ENCODE results near the gene UBE2O. TPM values are rescaled to one million over a fixed set of nuclear protein-coding genes. Genes with fewer than 3 reads are reported as not detected.

UBE2O gene
- total RNA-seq, 6 experiments from 2014 or later: 24.3 to 26.0 (median 24.5) TPM

DNA sequence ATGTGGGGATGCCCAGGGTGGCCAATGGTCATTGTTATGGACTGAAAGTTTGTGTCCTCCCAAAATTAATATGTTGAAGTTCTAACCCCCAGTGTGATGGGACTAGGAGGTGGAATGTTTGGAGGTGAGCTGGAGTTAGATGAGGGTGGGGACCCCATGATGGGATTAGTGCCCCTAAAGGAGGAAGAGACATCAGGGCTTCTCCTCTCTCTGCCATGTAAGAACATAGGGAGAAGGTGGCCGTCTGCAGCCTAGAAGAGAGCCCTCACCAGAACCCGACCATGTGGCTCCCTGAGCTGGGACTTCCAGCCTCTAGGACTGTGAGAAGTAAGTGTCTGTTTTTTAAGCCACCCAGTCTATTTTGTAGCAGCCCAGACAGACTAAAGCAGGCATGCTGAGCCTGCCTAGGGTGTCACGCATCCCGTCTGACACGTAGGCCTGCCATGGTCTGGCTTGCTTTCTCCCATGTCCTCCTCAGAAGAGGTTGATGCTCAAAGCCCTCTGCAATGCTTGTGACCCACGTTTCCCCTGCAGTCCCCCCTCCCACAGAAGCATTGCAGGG lies 95.3 kb downstream of the UBE2O start:
- H3K4me3 Mint-ChIP-seq: no peak overlapping the region
- no peak for DNase-seq
- H3K36me3 Mint-ChIP-seq (ENCODE audit: low read depth): no peaks in the 10 kb centered on the region
- H3K27me3 Mint-ChIP-seq (ENCODE audit: insufficient read depth): no peaks in the 10 kb centered on the region; the same call in 1 of the 2 replicates
- H3K27ac Mint-ChIP-seq: no peak overlapping the region
- TF ChIP-seq, protein P1, sequence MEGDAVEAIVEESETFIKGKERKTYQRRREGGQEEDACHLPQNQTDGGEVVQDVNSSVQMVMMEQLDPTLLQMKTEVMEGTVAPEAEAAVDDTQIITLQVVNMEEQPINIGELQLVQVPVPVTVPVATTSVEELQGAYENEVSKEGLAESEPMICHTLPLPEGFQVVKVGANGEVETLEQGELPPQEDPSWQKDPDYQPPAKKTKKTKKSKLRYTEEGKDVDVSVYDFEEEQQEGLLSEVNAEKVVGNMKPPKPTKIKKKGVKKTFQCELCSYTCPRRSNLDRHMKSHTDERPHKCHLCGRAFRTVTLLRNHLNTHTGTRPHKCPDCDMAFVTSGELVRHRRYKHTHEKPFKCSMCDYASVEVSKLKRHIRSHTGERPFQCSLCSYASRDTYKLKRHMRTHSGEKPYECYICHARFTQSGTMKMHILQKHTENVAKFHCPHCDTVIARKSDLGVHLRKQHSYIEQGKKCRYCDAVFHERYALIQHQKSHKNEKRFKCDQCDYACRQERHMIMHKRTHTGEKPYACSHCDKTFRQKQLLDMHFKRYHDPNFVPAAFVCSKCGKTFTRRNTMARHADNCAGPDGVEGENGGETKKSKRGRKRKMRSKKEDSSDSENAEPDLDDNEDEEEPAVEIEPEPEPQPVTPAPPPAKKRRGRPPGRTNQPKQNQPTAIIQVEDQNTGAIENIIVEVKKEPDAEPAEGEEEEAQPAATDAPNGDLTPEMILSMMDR (IDR thresholded peaks at IDR 0.05): no peak
- H3K9me3 Mint-ChIP-seq: no peaks in the 10 kb centered on the region
- H3K4me1 Mint-ChIP-seq (ENCODE audit: low read depth): peaks cover 19% of the 10 kb centered on the region

DNA sequence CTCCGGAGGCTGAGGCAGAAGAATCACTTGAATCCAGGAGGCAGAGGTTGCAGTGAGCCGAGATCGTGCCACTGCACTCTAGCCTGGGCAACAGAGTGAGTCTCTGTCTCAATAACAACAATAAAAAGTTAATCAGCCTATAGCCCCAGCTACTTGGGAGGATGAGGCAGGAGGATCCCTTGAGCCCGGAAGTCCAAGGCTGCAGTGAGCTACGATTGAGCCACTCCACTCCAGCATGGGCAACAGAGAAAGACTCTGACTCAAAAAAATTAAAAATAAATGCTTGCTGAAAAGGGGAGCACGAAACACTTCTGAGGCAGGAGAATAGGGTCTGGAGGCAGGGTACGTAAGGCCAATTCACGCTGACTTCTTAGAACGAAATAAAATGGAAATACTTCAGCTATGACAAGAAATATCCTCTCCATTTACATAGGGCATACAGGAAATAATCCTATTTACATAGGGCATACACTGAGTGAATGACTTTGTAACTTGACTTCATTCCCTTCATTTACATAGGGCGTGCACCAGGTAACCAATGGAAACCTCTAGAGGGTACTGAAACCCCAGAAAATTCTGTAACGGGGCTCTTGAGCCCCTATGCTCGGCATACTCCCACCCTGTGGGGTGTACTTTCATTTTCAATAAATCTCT lies 96.0 kb downstream of the UBE2O start:
- Mint-ChIP-seq H3K27ac (no peak overlapping the region), H3K9me3 (no peaks in the 10 kb centered on the region), H3K36me3 (ENCODE audit: low read depth) (no peaks in the 10 kb centered on the region), H3K4me1 (ENCODE audit: low read depth) (peaks cover 25% of the 10 kb centered on the region), H3K27me3 (ENCODE audit: insufficient read depth) (no peaks in the 10 kb centered on the region; the same call in 1 of the 2 replicates), H3K4me3 (no peak overlapping the region)
- no peak for DNase-seq
- TF ChIP-seq, protein P1 (IDR thresholded peaks at IDR 0.05): no peak

DNA sequence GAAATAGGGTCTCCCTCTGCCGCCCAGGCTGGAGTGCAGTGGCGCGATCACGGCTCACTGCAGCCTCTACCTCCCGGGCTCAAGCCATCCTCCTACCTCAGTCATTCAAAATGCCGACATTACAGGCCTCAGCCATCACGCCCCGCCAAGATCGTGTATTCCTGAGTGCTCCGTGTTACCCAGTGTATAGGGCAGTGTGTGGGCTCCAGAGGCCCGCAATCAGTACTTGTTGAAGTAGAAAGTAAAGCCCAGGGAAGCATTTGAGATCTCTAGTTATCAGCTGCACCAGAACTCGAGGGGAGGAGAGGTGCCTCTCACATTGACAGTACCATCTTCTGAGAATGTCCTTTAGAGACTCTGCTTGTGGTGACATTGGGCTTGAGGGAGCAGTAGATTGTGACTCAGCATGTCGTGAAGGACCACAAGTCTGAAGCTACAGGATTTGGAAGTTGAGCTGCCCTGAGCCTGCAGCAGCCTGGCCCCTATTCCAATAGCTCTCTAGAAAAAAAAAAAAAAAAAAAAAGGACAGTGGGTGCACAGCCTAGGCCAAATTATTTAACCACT lies 98.1 kb downstream of the UBE2O start:
- Mint-ChIP-seq H3K27me3 (ENCODE audit: insufficient read depth) (no peaks in the 10 kb centered on the region; the same call in 1 of the 2 replicates), H3K27ac (peak overlapping the region; percentile 44), H3K4me3 (peak overlapping the region; percentile 97), H3K36me3 (ENCODE audit: low read depth) (no peaks in the 10 kb centered on the region), H3K9me3 (no peaks in the 10 kb centered on the region), H3K4me1 (ENCODE audit: low read depth) (peaks cover 25% of the 10 kb centered on the region)
- DNase-seq: no peak
- TF ChIP-seq, protein P1 (IDR thresholded peaks at IDR 0.05): no peak

DNA sequence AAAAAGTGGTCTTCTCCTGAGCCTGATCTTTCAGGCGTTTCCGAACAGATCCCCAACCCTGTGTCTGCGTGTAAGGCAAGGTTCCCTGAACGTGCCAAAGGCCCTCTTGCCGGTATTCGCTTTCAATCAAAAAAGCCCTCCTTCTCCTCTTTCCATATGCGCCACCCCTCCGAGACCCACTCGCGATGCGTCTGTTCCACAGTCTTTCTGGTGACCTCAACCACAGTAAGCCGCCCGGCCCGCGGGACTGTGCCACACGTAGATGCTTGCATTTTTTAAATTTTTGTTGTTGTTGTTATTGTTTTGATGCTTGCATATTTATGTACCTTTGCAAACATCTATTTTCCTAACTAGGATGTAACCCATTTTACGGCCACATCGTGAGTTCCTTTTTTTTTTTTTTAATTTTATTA lies 98.6 kb downstream of the UBE2O start:
- H3K9me3 Mint-ChIP-seq: no peaks in the 10 kb centered on the region
- TF ChIP-seq, protein P1 (IDR thresholded peaks at IDR 0.05): no peak
- peaks cover 25% of the 10 kb centered on the region for H3K4me1 Mint-ChIP-seq (ENCODE audit: low read depth)
- H3K27me3 Mint-ChIP-seq (ENCODE audit: insufficient read depth): no peaks in the 10 kb centered on the region; the same call in 1 of the 2 replicates
- DNase-seq: no peak
- H3K27ac Mint-ChIP-seq: peak overlapping the region; percentile 100
- peak overlapping the region; percentile 97 for H3K4me3 Mint-ChIP-seq
- H3K36me3 Mint-ChIP-seq (ENCODE audit: low read depth): no peaks in the 10 kb centered on the region

DNA sequence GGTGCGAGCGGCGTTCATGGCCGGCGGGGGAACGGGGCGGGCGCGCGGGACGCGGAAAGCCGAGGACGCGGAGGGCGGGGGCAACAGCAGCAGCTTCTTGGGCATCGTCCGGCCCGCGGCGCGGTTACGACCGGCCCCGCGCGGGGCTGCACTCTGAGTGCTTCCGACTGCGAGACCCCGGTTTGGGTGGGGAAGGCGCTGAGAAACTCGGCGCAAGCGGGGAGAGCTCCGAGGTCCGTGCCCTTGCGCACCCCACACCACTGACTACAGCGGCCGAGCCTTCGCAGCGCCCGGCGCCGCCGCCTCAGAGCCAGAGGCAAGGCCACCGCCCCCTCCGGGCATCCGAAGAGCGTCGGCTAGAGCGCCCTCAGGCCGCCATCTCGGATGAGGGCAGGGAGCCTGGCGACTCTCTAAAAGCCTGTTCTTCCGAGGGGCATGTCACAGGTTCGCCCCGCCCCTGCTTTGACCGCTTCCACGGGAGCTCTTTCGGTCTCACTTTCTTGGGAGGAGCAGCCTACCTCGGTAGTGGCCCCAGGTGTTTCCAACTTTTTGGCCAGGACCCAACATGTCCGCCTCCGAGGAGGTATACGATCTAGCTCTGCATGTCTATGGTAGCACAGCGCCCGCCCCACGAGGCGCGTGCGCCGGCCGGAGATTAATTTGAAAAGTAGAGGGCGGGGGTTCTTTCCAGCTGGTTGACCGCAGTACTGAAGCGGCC lies 99.2 kb downstream of the UBE2O start, which contains the start of gene PRPSAP1:
PRPSAP1 (minus strand) TSS at position 318 of the 718 bp plus-strand sequence; CDS start at position 105, 213 bp downstream.
- Mint-ChIP-seq H3K4me3 (peak within 1 kb of the TSS; percentile 97), H3K9me3 (no peaks in the 10 kb centered on the region), H3K27me3 (ENCODE audit: insufficient read depth) (no peaks in the 10 kb centered on the region; the same call in 1 of the 2 replicates), H3K36me3 (ENCODE audit: low read depth) (no peaks in the 10 kb centered on the region), H3K27ac (peak within 1 kb of the TSS; percentile 100), H3K4me1 (ENCODE audit: low read depth) (peaks cover 25% of the 10 kb centered on the region)
- peak; percentile 76 for DNase-seq
- TF ChIP-seq, protein P1 (IDR thresholded peaks at IDR 0.05): peak; percentile 76
